Peyer's patch (tissue), 4 donors: Measurements from ENCODE around the gene SUGCT.

Experiments used
- POLR2A ChIP-seq, 2 donors: fragments of 450-650 bp; IDR thresholded peaks; one replicate each; pipeline ENCODE4 v1.5.1; 2017; ENCODE audit warnings: antibody characterized with exemption in 2 of 2, mild to moderate bottlenecking in 2 of 2, moderate library complexity in 2 of 2
- TF ChIP-seq, protein P1 (sequence below), 6 experiments: fragments of 450-650 bp in 4 of 6; fragments of 200-600 bp in 2 of 6; sonication (generic) in 1 of 6; IDR thresholded peaks; one replicate each; pipeline ENCODE4 v1.5.1; 2017 to 2019; ENCODE audit warnings: antibody characterized with exemption in 6 of 6, mild to moderate bottlenecking in 3 of 6, moderate library complexity in 1 of 6

DNA sequence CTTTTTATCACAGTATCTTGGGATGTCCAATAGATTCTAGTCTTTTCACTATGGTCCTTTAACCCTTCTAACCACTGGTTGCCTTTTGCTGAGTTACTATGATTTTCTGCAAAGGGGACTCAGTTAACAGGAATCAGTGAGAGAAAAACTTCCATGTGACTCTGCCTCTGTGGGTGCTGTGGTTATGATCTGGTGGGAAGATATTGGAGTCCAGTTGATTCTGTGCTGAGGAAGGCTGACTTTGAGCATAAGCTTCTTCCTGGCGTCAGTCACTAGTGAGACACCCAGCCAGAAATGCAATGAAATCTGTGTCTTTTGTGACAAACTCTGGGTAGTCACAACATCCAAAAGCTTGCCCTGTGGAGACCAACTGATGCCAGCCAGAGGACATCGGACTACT lies 648.0 kb downstream of the SUGCT start:
- TF ChIP-seq, protein P1, sequence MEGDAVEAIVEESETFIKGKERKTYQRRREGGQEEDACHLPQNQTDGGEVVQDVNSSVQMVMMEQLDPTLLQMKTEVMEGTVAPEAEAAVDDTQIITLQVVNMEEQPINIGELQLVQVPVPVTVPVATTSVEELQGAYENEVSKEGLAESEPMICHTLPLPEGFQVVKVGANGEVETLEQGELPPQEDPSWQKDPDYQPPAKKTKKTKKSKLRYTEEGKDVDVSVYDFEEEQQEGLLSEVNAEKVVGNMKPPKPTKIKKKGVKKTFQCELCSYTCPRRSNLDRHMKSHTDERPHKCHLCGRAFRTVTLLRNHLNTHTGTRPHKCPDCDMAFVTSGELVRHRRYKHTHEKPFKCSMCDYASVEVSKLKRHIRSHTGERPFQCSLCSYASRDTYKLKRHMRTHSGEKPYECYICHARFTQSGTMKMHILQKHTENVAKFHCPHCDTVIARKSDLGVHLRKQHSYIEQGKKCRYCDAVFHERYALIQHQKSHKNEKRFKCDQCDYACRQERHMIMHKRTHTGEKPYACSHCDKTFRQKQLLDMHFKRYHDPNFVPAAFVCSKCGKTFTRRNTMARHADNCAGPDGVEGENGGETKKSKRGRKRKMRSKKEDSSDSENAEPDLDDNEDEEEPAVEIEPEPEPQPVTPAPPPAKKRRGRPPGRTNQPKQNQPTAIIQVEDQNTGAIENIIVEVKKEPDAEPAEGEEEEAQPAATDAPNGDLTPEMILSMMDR (IDR thresholded peaks at IDR 0.05), result no peak
- TF ChIP-seq POLR2A (IDR thresholded peaks at IDR 0.05), result no peak
